NCI-H2227 (cell line): ENCODE results near the gene TRMT10B.

Experiments used
- DNase-seq: peaks from one replicate; lab custom pipeline; 2025; ENCODE audit not compliant: unreplicated experiment; lab: John Stamatoyannopoulos, UW

TRMT10B gene, protein sequence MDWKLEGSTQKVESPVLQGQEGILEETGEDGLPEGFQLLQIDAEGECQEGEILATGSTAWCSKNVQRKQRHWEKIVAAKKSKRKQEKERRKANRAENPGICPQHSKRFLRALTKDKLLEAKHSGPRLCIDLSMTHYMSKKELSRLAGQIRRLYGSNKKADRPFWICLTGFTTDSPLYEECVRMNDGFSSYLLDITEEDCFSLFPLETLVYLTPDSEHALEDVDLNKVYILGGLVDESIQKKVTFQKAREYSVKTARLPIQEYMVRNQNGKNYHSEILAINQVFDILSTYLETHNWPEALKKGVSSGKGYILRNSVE

DNA sequence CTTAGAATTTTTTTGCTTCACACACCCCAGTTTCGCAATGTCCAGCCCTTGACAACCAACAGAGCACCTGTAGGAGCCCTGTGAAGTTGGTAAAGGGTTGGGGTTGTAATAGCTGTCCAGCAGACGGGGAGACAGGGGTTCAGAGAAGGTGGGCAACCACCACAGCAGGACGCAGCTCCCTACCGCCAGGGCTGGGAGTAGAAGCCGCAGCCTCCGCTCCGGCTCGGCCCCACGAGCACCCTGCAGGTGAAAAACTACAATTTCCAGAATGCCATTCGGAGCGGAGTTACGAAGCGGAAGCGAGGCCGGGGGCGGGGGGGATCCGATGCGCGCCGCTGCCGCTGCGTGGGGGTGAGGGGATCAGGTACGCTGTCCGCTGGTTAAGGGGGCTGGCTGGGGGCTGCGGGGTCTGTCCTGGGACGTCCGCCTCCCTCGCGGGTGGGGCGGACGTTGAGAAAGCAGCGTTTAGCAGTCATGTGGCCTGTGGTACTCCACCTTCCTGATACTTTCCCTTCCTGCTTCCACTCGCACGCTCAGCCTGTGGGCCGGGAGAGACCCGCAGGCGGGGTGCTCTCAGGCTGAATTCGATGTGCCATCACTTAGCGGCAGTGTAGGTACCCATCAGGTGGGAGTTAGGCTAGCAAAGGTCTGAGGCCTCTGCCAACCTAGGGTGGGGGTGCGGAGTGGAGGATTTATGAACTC, at the start of gene TRMT10B:
Gene TRMT10B, plus strand, starts transcription at position 317 of the 702 bp plus-strand sequence. CDS start 8,127 bp downstream, outside the sequence.
- peak; percentile 85 for DNase-seq

DNA sequence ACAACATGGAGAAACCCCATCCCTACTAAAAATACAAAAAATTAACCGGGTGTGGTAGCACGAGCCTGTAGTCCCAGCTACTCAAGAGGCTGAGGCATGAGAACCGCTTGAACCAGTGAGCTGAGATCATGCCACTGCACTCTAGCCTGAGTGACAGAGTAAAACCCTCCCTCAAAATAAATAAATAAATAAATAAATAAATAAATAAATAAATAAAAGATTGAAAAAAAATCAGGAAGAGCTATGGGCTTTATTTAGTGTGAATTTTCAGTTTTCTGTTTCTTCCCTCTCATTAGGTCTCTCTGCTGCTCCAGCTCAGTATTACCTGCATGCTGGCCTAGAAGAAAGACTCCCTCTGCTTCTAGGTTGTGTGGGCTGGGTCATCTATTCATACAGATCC, 47.8 kb upstream of the TRMT10B start:
- no peak for DNase-seq

GRCh38 chr9:37706290-37706689, 47.3 kb upstream of the TRMT10B start:
- DNase-seq, result no peak

DNA sequence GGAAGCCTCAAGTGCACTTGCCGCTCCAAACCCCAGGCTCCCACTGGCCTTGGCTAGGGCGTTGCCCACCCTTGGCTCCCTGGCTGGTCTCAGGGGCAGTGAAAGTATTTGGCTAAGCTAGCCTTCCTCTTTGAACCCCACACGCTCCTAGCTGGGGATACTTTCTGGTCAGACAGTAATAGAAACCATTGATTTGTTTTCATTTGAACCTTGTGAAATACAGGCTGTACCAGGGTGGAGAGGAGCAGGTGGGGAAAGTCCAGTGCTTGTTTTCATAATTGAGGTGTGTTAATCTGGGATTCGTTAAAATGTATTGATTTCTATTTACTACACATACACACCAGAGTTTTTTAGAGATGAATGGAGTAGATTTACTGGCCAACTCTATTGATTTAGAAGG, 45.9 kb upstream of the TRMT10B start:
- no peak for DNase-seq

DNA sequence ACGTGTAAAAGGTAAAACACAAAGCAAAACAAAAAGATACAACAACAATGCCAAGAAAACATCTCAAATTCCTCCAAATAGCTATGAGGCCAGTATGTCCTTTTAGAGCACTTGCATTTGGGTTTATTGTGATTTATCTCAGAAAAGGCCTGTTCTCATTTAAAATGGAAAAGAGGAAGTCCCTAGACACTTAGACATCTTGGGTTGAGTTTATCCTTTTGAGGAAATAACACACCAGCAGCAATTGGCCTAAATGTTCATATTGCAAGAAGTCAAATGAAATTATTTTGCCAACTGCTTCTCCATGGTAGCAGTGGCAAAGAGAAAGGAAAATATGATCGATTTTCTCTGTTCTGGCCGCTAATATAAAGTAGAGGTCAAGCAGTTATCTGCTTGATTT, 43.6 kb upstream of the TRMT10B start:
- no peak for DNase-seq

GRCh38 chr9:37715260-37715659, 38.3 kb upstream of the TRMT10B start:
- no peak for DNase-seq

GRCh38 chr9:37715991-37716505, 37.6 kb upstream of the TRMT10B start:
- DNase-seq, result no peak

DNA sequence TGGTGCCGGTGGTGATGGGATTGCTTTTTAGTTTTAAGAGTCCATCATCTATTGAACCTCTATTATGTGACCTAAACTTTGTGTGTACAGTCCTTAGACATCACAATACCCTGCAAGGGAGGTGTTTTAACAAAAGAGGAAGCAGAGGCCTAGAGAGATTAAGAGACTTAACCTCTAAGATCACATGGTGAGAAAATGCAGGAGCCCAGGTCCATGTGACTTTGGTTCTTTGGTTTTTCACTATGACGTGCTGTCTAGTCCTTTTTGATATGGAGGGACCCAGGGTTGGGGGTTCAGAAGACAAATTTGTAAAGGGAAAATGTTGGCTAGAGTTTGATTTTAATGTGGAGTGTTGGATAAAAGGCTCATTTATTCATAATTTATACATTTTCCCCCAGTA, 34.1 kb upstream of the TRMT10B start:
- DNase-seq, result no peak

DNA sequence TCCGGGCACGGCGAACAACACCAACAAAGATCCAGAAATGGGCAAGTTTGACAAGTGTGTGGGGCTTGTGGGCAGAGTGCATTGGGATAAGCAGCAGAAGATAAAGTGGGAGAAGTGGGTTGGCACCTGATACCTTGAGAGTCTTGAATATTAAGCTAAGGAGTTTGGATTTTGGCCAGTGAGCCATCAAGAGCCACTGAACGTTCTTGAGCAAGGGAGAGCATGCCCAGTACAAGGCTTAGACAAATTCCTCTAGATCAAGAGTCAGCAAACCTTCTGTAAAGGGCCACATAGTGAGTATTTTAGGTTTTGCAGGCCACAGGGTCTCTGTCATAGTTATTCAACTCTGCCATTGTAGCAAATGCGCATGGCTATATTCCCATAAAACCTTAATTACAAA, 26.6 kb upstream of the TRMT10B start:
- no peak for DNase-seq

DNA sequence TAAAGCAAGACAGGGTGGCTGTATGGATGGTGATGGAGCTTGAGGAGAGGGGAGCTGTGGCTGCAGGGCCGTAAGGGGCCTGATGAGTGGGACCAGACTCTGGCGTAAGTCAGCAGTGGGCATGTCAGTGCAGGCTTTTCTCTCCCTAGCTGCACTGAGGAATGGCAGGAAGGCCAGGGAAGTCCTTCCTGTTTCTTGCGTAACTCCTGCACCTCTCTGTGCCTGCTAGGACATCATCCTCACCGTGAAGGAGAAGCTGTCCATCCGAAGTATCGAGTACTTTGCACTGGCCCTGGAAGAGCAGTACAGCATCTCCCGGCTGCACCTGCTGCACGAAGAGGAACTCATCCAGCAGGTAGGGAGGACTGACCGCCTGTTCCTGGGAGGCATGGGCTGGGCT, 24.1 kb upstream of the TRMT10B start:
- DNase-seq, result no peak

DNA sequence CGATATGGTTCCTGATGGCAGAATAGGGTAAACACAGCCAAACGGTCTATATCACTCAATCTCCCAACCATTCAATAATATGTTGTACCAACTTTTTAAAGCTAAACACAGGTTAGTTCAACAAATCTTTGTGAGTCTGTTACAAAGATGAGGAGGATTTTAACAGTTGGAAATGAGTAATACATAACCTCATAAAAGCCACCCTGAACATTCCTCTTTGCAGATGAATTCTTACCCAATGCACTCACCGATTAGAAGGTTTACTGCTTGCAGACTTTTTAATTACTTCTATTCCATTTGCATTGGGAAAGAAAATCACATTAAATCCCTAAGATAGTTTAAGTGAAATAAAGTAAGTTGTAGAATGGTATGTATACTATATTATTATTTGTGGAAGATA, 23.3 kb upstream of the TRMT10B start:
- no peak for DNase-seq

DNA sequence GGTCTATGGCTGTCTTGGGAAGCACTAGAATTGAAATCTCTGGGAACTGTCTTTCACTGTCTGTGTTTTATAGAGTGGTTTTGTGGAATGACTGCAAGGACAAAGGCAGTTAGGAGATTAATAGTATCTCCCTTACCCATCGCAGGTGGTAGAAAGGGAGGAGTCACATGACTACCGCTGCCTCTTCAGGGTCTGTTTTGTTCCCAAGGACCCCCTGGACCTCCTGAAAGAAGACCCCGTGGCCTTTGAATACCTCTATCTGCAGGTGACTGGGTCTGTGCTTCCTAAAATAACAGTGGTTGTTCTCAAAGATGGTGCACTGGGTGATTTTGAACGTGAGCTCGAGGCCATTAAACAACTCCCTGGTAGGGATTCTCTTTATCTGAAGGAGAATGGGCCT, 22.8 kb upstream of the TRMT10B start:
- no peak for DNase-seq

DNA sequence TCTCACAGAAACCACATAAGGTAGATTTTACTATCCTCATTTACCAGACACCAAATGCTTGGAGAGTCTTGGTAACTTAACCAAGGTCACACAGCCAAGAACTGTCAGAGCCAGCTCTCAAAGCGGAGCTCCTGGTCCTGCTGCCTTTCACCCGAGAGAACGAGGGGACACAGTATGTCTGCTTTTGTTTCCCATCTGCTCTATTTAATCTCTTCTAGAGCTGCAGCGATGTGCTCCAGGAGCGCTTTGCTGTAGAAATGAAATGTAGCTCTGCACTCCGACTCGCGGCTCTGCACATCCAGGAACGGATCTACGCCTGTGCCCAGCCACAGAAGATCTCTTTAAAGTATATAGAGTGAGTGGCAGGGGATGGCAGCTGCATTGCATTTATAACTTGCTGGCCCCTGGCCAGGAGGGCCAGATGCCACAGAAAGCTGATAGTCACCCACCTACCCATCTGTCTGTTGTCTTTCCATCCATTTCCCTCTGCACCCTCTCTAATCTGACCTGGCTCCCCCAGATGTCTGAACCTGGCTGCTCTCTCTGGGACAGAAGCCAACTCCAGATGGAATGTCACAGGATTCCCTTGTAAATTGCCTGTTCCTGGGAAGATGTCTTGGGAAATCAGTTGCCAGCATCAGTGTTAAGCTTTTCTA, 21.4 kb upstream of the TRMT10B start:
- DNase-seq, result peak; percentile 16

GRCh38 chr9:37732952-37733351, 20.7 kb upstream of the TRMT10B start:
- DNase-seq, result no peak

GRCh38 chr9:37739222-37739621, 14.4 kb upstream of the TRMT10B start:
- DNase-seq, result no peak

- no peak for DNase-seq
These were observed 13.5 kb upstream of the TRMT10B start for GRCh38 chr9:37740128-37740527.

DNA sequence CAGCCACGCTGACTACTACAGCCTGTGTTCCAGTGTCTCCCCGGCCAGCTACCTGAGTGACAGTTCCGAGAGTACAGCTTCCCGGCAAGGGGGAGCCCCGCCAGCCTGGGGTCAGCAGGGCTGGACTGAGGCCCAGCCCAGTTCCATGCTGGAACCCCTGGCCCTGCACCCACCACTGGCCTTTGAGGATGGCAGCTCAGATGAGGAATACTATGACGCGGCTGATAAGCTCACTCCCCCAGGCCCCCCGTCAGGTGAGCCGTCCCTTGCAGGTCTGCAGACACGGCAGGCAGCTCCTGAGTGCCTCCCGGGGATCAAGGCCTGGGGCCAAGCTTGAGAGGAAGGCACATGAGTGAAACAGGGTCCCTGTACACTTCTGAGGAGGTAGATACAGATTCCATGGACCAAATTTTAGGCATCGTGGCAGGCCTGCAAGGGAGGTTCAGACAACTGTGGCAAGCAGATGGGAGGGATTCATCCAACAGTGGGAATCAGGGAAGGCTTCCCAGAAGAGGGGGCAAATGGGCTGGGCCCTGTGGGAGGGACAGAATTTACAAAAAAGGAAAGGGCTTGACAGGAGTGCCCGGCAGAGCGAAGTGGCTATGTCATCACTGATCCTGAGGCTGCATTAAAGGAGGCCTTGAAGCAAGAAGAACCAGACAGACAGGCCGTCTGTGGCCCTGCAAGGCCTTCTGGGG, 12.8 kb upstream of the TRMT10B start:
- no peak for DNase-seq

- DNase-seq, result no peak
These were observed 7.6 kb upstream of the TRMT10B start for GRCh38 chr9:37745970-37746369.

DNA sequence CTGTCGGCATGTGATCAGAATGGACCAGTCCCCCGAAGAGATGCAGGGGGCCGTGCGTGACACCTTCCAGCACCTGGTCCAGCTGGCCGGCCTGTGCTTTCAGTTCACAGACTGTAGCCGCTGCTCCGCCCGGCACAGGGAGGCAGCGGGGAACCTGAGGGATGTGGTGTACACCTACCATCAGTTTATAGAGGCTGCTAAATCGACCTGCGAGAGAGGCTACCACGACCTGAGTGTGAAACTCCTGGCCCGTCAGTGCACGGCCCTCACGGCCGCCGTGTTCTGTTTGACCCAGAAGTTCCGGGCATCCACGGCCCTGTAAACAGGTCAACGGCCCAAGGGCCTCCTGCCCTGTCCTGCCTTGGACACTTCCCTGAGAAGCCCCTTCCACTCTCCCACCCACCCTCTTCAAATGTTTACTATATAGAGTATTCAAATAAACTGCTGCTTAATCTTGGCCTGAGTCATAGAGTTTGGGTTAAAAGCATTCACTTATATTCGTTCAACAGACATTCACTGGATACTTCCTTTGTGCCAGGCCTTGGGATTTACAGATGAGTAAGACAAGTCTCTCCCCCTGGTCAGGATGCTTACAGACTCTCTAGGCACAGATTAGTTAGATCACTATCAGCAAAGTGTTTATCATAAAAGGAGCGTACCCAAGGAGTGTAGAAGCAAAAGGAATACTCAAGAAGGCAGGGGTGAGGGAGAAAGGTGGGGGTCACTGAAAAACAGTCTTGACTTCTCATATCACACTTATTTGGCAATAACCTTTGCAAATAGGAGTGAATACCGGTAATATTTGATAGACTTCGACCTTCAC, 6.9 kb upstream of the TRMT10B start:
- DNase-seq, result no peak

- peak; percentile 65 for DNase-seq
These were observed 6.3 kb upstream of the TRMT10B start for GRCh38 chr9:37747271-37747753.
